Neural progenitor cell (in vitro differentiated cells): ENCODE data around the gene YY1AP1.
"Not testable (repeated sequence)": the region's sequence is repeated elsewhere in the genome, so short reads cannot be mapped to it uniquely, and the experiment has no call there.

Experiments used
- EZH2 ChIP-seq: fragments of 200-600 bp; sonication (generic); IDR thresholded peaks from 2 replicates; pipeline ENCODE4 v1.6.1; 2017; ENCODE audit warnings: antibody characterized with exemption, mild to moderate bottlenecking, moderate library complexity
- EZH2phosphoT487 ChIP-seq: fragments of 200-600 bp; sonication (generic); IDR thresholded peaks from 2 replicates; pipeline ENCODE4 v1.6.1; 2017; ENCODE audit warnings: antibody characterized with exemption
- TF ChIP-seq, protein P1 (sequence below): fragments of 200-600 bp; sonication (generic); IDR thresholded peaks from 2 replicates; pipeline ENCODE4 v1.5.1; 2017; ENCODE audit warnings: antibody characterized with exemption, mild to moderate bottlenecking

DNA sequence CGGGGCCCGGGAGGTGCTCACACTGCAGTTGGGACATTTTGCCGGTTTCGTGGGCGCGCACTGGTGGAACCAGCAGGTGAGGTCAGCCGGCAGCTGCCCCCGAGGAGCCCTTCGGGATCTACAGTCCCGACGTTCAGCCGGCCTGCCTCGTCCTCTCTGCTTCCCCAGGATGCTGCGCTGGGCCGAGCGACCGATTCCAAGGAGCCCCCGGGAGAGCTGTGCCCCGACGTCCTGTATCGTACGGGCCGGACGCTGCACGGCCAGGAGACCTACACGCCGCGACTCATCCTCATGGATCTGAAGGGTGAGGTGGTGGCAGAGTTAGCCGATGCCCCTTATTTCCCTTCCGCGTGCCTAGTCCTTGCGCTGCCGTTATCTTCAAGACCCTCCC is 78.3 kb downstream of the YY1AP1 start:
- TF ChIP-seq, protein P1, sequence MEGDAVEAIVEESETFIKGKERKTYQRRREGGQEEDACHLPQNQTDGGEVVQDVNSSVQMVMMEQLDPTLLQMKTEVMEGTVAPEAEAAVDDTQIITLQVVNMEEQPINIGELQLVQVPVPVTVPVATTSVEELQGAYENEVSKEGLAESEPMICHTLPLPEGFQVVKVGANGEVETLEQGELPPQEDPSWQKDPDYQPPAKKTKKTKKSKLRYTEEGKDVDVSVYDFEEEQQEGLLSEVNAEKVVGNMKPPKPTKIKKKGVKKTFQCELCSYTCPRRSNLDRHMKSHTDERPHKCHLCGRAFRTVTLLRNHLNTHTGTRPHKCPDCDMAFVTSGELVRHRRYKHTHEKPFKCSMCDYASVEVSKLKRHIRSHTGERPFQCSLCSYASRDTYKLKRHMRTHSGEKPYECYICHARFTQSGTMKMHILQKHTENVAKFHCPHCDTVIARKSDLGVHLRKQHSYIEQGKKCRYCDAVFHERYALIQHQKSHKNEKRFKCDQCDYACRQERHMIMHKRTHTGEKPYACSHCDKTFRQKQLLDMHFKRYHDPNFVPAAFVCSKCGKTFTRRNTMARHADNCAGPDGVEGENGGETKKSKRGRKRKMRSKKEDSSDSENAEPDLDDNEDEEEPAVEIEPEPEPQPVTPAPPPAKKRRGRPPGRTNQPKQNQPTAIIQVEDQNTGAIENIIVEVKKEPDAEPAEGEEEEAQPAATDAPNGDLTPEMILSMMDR, result not testable (repeated sequence)
- not testable (repeated sequence) for TF ChIP-seq EZH2, EZH2phosphoT487
